ENCODE measurements around the gene SLC16A3.

The SLC16A3 gene

DNA sequence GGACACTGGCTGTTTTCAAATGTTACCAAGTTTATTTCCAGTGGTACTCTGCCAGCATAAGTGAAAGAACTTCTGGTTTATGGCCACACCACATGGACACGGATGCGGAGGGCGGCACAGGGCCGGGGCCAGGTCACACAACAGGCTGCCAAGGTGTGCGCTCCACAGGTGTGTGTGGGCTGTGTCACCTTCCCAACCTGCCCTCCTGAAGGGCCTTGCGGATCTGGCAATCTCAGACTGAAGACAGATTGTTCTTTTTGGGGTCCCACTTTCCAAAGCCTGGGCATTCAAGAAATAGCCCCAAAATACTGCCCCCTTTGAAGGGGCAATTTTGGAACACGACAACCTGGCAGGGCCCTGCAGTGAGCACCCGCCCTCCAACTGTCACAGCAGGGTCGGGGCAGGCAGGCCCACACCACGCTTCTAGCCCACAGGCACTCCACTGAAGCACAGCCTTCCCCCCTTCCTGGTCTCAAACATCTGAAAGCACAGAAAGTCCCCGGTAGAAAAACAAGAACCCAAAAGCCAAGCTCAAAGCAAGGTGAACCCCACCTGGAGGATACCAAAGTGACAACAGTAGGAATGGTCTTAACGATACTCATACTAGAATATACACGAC, 41.1 kb downstream of the SLC16A3 start:
- no peak for DNase-seq

DNA sequence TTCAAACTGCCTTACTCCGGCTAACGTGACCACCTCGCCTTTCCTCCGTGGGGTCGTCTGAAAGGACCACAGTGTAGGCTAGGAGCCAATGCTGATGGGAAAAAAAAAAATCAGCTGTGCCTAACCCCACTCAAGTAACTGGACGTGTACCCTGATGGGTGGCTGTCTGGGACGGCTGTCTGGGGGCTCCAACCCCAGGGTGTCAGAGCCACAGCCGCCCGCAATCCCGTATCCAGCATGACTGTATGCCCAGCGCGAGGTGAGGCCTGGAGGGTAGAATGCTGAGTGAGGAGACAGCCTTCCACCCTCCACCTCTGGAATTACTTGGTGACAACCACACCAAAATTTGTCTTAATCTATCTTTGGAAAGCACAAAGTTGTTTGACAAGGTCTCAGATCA, 41.8 kb downstream of the SLC16A3 start:
- no peak for DNase-seq

DNA sequence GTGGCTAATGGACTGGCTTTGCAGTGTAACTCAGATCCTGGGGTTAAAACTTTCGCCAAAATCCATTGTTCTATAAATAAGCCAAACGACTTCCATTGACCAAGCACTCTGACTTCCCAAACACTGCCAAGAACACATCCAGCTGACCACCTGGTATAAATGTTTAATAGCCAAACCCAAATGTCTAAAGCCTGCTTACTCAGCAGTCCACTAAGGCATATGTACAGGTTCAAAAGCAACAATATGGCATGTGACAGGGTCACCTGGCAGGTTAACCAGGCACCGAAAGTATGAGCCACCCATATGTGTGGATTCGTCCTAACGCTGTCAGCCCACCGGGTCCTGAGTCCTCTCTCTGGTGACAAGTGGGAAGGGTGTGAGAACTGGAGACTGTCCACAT, 42.6 kb downstream of the SLC16A3 start:
- no peak for DNase-seq

DNA sequence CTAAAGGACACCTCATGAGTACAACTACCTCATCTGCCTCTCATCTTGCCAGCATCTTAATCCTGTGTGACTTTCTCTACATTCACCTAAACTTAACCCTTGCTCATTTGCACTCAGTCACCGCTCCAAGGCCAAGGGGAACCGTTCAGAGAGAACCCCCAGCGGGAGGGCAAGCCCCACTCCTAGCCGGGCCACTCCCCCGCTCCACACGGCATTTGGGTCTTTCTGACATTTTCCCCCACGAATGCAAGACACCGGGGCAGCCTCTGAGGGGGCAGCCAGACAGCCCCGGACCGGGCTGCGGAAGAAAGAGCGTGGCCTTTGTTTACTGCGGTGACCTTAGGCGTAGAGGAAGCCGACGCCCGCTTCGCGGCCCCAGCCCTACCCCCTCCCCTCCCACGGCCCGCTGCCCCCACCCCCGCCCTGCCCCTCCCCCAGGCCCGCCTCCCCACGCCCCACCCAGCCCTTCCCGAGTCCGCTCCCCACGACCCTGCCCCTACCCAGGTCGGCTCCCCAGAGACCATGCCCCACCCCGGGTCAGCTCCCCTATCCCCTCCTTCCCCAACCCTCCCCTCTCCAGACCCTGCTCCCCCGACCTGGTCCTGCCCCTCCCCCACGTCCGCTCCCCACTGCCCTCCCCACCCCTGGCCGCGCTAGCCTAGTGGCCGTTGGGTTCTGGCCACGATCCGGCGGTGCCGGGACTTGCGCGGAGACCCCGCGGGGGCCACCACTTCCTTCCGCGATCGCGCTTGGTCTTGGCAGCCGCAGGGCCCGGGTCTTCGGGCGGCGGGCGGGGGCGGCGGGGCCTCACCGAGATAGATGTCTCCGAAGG, 43.9 kb downstream of the SLC16A3 start:
- peak; percentile 79 for DNase-seq

DNA sequence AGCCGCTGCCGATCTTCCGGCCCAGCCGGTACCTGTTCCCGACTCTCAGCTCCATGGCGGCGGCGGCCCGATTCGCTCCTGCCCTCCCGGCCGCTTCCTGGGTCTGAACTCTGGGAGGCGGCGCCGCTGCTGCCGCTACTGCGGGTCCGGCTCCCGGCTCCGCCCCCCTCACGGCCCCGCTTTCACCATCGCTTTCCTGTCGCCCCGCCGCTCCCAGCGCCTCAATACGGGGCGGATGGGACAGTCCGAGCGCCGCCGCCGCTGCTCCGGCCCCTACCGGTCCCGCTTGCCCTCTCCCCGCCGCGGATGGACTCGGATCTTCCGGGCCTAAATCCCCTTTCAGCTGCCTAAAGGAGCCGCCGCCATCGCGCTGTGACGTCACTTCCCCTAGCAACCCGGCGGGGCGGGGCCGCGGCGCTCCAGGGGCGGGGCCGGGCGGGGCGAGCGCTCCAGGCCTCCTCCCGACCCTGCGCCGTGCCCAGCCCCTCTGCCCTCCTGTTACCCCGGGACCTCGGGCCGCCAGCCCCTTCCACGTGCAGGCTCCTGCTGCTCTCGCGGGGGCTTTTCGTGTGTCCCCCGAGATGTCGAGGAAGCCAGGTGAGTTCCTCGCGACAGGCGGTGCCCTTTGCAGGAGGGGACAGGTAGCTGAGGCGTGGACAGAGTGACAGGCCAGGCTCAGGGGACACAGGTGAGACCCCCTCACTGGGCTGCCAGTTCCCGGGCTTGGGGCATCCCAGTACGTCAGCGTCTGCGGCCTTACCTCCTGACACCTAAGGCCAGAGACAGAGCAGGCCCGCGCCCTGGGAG, 44.7 kb downstream of the SLC16A3 start, which contains the start of gene CSNK1D:
Gene CSNK1D (minus strand): TSS at position 374 of the 807 bp plus-strand sequence. CDS start 319 bp downstream, at position 55.
- DNase-seq, result peak; percentile 99

DNA sequence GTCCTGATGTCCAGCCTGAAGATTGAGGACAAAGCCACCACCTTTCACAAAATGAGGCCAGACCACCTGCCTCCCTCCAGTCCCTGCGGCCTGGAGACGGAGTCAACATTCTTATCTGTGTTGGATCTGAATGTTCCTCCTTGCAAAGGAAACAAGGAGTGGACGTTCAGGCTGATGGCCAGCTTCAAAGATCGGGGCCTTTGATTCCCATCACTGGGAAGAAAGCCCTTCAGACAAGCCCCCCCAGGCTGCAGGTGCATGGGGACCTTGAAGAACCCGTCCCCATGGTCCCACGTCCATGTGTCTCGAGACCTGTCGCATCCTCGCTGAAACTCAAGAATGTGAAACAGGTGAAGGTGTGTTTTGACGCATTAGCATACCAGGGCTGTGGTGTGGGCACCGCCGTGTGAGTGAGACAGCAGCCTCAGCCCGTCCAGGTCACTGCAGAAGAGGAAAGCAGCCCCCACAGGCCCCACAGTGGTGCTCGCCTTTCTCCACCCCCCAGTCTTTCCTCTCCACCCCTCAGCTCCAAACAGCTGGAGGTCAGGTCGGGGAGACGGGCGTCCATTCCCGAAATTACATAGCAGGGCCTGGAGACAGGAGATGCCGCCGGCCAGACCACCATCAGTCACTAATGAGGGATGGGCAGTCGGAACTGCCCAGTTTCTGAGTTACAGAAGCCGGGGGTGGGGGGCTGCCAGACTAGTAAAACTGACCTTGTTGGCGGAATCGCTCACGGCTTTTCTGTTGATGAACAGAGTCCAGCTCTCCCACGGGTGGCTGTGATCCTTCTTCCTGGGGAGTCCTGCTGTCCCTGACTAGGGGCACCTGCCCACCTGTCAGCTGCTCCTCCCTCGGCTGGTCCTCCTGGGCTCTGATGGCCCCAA, 45.5 kb downstream of the SLC16A3 start:
- no peak for DNase-seq

DNA sequence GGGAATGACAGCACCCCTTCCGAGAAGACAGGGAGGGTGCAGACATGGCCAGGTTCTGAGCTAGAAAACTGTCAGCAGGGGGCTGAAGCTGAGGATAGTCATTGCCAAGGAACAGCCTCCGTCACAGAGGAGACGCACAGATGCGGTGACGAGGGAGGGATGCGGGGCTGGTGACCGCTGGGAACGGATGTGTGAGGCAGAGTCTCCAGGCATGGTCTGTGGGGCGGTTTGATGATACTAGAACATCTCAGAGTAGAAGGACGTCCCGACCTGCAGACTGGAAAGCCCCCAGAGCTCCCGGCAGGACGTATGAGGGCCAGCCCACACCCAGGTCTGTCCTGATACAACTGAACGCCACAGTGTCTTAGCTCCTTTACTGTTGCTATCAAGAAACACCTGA, 46.5 kb downstream of the SLC16A3 start:
- DNase-seq, result no peak

DNA sequence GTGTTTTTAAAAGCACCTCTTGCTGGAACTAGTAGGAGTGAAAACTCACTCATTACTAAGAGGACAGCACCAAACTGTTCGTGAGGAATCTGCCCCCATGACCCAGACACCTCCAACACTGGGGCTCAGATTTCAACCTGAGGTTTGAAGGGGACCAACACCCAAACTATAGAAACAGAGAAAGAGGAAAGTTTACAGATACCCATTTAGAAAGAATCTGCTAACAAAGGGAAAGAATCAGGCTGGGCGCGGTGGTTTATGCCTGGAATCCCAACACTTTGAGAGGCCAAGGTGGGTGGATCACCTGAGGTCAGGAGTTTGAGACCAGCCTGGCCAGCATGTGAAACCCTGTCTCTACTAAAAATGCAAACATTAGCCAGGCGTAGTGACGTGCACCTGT, 48.1 kb downstream of the SLC16A3 start:
- no peak for DNase-seq

DNA sequence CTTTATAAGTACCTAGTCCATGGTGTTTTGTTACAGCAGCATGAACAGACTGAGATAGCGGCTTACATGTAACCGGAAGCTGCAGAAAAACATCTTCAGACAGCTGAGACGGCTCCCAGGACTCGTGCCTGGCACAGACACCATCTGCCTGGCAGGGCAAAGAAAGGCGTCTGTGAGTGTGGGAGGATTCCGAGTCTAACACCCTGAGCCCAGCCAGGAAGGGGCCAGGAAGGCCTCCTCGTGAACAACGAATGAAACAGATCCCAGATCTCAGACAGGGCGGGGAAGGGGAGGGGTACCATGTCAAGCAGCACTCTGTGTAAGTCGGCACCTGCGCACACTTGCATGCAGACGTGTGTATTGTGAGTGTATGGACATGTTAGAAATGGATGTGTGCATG, 49.0 kb downstream of the SLC16A3 start:
- no peak for DNase-seq

DNA sequence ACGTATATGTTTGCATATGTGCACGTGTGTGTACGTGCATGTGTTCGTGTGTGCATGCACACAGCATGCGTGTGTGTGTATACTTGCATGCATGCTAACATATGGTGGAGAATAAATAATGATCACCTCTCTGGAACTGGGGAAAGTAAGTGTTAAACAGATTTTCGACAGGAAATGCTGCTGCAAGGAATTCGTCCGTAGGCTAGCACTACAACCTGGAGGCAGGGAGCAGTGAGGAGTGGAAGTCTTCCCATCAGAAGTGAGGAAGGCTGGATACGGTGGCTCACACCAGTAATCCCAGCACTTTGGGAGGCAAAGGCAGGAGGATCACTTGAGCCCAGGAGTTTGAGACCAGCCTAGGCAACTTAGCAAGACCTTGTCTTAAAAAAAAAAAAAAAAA, 49.5 kb downstream of the SLC16A3 start:
- no peak for DNase-seq

DNA sequence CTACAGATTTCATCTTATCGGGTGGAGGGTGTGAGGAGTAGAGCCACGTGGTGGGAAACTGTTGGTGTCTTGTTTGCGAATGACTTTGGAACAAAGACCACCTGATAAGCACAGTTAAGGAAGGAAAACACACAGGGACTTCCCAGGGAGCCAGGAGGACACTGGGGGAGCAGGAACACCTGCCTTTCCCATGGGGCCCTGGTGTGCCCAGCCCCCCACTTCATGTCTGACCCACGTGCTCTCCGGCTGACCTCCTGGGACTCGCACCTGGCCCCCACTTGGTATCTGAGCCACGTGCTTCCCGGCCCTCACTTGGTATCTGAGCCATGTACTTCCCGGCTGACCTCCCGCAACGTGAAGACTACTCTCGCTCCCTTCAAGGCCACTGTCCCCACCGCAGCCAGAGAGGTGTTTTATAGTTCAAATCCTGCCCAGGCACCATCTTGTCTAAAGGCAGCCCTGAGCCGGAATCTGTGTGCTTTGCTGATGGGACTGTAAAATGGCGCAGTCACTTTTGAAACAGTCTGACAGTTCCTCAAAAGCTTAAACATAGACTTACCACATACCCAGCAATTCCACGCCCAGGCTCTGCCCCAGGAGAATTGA, 50.0 kb downstream of the SLC16A3 start:
- DNase-seq, result no peak

DNA sequence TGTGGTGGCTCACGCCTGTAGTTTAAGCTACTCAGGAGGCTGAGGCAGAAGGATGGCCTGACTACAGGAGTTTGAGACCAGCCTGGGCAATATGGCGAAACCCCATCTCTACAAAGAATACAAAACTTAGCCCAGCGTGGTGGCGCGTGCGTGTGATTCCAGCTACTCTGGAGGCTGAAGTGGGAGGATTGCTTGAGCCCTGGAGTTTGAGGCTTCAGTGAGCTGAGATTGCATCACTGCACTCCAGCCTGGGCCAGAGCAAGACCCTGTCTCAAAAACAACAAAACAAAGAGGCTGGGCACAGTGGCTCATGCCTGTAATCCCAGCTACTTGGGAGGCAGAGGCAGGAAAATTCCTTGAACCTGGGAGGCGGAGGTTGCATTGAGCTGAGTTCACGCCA, 51.7 kb downstream of the SLC16A3 start:
- no peak for DNase-seq

DNA sequence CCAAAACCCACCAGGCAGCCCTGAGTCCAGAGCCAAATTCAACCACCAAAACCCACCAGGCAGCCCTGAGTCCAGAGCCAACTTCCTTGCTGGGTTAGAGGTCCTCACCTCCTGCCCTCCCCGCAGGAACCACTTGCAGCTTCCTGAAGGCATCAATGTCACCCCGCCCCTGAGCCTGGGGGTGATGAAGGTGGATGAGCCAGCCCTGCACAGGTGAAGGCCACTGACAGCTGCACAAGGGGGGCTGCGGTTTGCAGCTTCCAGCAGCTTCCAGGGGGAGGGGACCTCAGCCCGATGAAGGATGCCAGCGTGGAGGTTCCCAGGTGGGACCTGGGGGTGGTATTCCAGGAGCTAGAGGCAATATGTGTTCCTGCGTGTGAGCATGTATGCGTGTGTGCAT, 52.2 kb downstream of the SLC16A3 start:
- no peak for DNase-seq

DNA sequence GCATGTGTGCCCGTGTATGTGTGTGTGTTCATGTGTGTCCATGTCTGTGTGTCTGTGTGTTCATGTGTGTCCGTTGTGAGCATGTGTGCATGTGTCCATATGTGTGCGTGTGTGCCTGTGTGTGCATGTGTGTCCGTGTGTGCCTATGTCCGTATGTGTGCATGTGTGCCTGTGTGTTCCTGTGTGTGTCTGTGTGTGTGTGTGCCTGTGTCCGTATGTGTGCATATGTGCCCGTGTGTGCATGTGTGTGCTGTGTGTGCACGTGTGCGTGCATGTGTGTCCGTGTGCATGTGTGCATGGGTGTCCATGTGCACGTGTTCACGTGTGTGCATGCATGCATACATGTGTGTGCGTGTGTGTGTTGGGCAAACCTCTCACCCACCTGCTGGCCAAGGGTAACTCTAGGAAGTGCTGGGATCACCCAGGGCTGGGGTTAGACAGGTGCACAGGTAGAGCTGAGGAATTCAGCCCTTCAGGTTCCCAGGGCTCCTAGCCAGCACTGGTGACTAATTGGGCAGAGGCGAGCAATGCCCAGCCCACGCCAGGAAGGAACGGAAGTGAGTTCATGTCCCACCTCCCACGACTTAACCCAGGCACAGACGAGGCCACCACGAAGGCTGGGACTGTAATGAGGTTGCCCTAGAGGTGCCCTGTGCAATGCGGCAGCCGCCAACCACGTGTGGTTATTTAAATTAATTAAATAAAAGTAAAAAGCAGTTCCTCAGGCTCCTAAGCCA, 52.8 kb downstream of the SLC16A3 start:
- DNase-seq, result peak; percentile 76

DNA sequence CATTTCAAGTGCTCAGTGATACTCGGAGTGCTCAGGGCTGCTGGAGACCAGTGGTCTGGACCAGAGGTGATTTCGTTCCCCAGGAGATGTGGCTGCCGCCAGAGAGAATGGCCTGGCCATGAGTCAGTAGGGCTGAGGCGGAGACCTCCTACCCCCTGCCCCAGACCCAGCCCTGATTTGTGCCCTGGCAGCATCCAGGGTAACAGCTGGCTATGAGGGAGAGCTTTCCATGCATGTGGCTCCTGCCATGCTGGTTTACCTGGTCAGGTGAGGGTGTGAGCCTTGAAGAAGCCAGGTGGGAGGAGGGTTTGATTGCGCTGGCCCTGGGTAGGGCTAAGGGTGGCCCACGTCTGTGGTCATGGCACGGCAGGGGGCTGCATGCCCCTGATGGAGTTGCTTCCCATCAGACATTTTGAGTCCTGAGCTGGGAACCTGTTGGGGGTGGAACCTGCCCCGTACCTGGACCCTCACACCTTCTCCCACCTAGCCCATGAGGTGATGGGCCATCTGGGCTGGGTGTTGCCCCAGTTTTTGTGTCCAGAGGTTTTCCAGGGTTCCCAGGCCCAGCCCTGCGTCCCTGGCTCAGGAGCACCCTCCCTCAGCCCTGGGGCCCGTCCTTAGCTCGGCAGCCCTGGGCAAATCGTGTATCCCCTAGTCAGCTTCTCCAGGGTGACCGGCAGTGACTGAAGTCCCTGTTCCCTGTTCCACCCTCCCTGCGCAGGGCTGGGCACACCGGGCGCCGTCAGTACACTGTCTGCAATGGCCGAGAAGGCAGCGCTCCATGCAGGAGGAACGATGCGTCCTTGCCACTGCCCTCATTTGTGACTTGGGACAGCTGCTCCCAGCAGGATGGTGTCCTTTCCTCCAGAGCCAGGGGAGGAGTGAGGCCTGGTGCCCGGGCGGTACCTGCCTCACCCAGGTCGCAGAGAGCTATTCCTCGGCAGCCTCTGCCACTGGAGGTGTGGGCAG, 53.7 kb downstream of the SLC16A3 start:
- no peak for DNase-seq

DNA sequence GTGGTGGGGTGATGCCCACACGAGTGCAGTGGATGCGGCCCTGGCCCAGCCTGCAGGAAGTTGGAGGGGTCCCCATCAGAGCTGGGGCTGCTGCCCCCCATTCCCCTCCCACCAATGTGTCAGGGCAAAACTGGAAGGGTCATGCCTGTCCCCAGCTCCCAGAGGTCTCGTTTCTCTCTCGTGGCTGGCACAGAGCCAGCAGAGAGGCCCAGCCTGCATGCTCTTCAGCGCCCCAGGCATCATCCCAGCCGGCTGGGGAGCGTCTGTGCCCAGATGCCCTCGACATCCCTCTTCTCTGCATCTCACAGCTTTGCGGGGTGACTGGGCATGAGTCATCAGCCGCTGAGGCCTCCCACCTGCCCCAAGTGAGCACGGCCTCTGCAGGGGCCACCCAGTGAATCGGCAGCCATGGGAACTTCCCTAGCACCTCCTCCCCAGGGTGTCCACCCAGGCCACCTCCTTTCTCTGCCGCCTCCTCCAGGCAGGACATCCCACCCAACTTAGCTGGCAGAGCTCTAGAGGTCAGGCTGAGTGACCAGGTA, 54.4 kb downstream of the SLC16A3 start:
- DNase-seq, result peak; percentile 73

DNA sequence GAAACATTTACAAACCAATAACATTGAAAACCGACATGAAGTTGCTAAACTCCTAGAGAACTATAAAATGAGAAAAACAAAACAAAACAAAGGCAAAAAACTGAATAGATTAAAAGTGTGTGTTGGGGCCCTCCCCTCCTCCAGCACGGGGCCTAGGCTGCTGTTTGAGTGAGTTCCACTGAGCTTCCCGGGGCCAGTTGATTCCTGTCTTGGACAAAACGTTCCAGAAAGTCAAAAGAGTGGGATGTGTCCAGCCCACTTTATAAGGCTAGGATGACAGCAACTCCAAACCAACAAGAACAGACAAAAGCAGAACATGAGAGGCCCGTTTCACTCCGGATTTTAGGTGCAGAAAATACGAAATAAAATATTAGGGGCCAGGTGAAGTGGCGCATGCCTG, 56.3 kb downstream of the SLC16A3 start:
- DNase-seq, result no peak

DNA sequence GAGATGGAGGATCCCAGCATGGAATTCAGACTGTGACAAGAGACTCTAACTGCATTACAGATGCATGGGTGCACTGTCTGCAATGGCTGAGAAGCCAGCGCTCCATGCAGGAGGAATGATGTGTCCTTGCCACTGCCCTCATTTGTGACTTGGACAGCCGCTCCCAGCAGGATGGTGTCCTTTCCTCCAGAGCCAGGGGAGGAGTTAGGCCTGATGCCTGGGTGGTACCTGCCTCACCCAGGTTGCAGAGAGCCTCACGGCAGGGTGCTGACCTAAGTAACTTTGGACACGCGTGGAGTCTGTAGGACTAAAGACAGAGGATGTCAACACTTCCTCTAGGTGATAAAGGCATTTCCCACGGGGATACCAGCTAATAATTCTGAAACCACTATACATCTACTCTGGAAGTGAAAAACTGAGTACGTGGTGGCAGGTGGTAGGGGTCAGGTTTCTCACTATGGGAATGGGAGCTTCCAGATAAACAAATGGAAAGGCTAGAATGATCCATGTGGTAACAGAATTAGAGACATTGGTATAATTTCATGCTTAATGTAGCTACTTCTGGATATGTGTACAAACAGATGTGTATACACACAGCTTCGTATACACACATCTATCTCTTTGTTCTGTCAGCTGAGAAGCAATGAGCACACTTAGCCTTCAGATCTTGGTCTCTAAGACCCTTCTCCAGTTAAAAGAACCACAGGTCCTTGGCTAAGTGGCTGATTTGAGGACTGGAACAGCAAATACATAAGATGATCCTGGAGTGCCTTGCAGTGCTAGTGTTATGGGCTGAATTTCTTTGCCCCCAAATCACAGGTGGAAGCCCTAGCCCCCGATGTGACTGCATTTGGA, 58.4 kb downstream of the SLC16A3 start:
- DNase-seq, result no peak

Measured in activated CD8-positive, alpha-beta memory T cell treated with anti-CD3 and anti-CD28 coated beads for 24 hours (primary cell).